Nephron progenitor cell (in vitro differentiated cells): Measurements from ENCODE around the gene HMOX2.

ENCODE experiments used
- DNase-seq: peaks from one replicate; pipeline ENCODE4 v3.0.0; 2021
- H3K27ac Mint-ChIP-seq: 2 replicates; pipeline ENCODE4 v1.8.0; 2021; ENCODE audit warnings: mild to moderate bottlenecking, moderate library complexity, mixed read lengths
- H3K27me3 Mint-ChIP-seq: 2 replicates; pipeline ENCODE4 v1.8.0; 2021; ENCODE audit warnings: mild to moderate bottlenecking, low read depth, mixed read lengths; ENCODE audit not compliant: poor library complexity
- H3K36me3 Mint-ChIP-seq: 2 replicates; pipeline ENCODE4 v1.8.0; 2021; ENCODE audit warnings: low read depth, mixed read lengths
- H3K4me1 Mint-ChIP-seq: 2 replicates; pipeline ENCODE4 v1.8.0; 2021; ENCODE audit warnings: mixed read lengths
- H3K4me3 Mint-ChIP-seq: 2 replicates; pipeline ENCODE4 v1.8.0; 2021; ENCODE audit warnings: mild to moderate bottlenecking, moderate library complexity, mixed read lengths
- H3K9me3 Mint-ChIP-seq: 2 replicates; pipeline ENCODE4 v1.8.0; 2021; ENCODE audit warnings: mild to moderate bottlenecking, moderate library complexity, mixed read lengths
- CTCF ChIP-seq: fragments of 200-600 bp; sonication (generic); IDR thresholded peaks from 2 replicates; pipeline ENCODE4 v1.5.0; 2021; ENCODE audit warnings: antibody characterized with exemption

HMOX2 gene

GRCh38 chr16:4481526-4481925, 5.3 kb downstream of the HMOX2 start:
- no peak overlapping the region for H3K27ac Mint-ChIP-seq
- H3K4me1 Mint-ChIP-seq, result peaks cover 21% of the 10 kb centered on the region
- H3K27me3 Mint-ChIP-seq, result peaks cover 12% of the 10 kb centered on the region
- H3K9me3 Mint-ChIP-seq, result no peaks in the 10 kb centered on the region
- no peaks in the 10 kb centered on the region for H3K36me3 Mint-ChIP-seq
- no peak for DNase-seq
- TF ChIP-seq CTCF, result no peak
- H3K4me3 Mint-ChIP-seq, result no peak overlapping the region

- TF ChIP-seq CTCF, result no peak
- Mint-ChIP-seq H3K9me3 (no peaks in the 10 kb centered on the region), H3K27ac (no peak overlapping the region), H3K36me3 (no peaks in the 10 kb centered on the region), H3K4me1 (peaks cover 21% of the 10 kb centered on the region), H3K4me3 (no peak overlapping the region), H3K27me3 (peaks cover 10% of the 10 kb centered on the region)
- DNase-seq, result no peak
These were observed 5.8 kb downstream of the HMOX2 start for GRCh38 chr16:4481963-4482362.

- peaks cover 16% of the 10 kb centered on the region for H3K4me1 Mint-ChIP-seq
- no peak for DNase-seq
- no peaks in the 10 kb centered on the region for H3K36me3 Mint-ChIP-seq
- no peak for TF ChIP-seq CTCF
- peak overlapping the region; percentile 38 for H3K27ac Mint-ChIP-seq
- no peaks in the 10 kb centered on the region for H3K9me3 Mint-ChIP-seq
- H3K4me3 Mint-ChIP-seq, result no peak overlapping the region
- H3K27me3 Mint-ChIP-seq, result peaks cover 3% of the 10 kb centered on the region
These were observed 10.1 kb downstream of the HMOX2 start for GRCh38 chr16:4486126-4486893.

GRCh38 chr16:4487955-4488498, 11.8 kb downstream of the HMOX2 start:
- no peak for TF ChIP-seq CTCF
- peaks cover 3% of the 10 kb centered on the region for H3K4me1 Mint-ChIP-seq
- no peaks in the 10 kb centered on the region for H3K36me3 Mint-ChIP-seq
- H3K4me3 Mint-ChIP-seq, result no peak overlapping the region
- H3K9me3 Mint-ChIP-seq, result no peaks in the 10 kb centered on the region
- no peak overlapping the region for H3K27ac Mint-ChIP-seq
- H3K27me3 Mint-ChIP-seq, result peaks cover 3% of the 10 kb centered on the region
- no peak for DNase-seq

- Mint-ChIP-seq H3K9me3 (no peaks in the 10 kb centered on the region), H3K36me3 (no peaks in the 10 kb centered on the region), H3K27ac (no peak overlapping the region), H3K4me3 (no peak overlapping the region), H3K27me3 (peaks cover 3% of the 10 kb centered on the region), H3K4me1 (no peaks in the 10 kb centered on the region)
- DNase-seq, result no peak
- no peak for TF ChIP-seq CTCF
These were observed 12.3 kb downstream of the HMOX2 start for GRCh38 chr16:4488499-4488967.

GRCh38 chr16:4489030-4489429, 12.8 kb downstream of the HMOX2 start:
- Mint-ChIP-seq H3K9me3 (no peaks in the 10 kb centered on the region), H3K27ac (peak overlapping the region; percentile 94), H3K4me1 (no peaks in the 10 kb centered on the region), H3K27me3 (peaks cover 5% of the 10 kb centered on the region), H3K4me3 (no peak overlapping the region), H3K36me3 (no peaks in the 10 kb centered on the region)
- TF ChIP-seq CTCF, result no peak
- DNase-seq, result no peak
